ENCODE measurements around the gene OR51B4.
A peak's percentile ranks its signal among the peaks of the same experiment; 100 is the strongest.

Gene OR51B4

GRCh38 chr11:5280582-5281102 is 21.1 kb downstream of the OR51B4 start:
- Histone ChIP-seq H3K9me3 (no peaks in the 10 kb centered on the region), H3K27me3 (no peaks in the 10 kb centered on the region), H3K36me3 (no peaks in the 10 kb centered on the region), H3K4me3 (ENCODE audit: low read depth, low read length) (no peak overlapping the region), H3K4me1 (no peaks in the 10 kb centered on the region)
- TF ChIP-seq, protein P1, sequence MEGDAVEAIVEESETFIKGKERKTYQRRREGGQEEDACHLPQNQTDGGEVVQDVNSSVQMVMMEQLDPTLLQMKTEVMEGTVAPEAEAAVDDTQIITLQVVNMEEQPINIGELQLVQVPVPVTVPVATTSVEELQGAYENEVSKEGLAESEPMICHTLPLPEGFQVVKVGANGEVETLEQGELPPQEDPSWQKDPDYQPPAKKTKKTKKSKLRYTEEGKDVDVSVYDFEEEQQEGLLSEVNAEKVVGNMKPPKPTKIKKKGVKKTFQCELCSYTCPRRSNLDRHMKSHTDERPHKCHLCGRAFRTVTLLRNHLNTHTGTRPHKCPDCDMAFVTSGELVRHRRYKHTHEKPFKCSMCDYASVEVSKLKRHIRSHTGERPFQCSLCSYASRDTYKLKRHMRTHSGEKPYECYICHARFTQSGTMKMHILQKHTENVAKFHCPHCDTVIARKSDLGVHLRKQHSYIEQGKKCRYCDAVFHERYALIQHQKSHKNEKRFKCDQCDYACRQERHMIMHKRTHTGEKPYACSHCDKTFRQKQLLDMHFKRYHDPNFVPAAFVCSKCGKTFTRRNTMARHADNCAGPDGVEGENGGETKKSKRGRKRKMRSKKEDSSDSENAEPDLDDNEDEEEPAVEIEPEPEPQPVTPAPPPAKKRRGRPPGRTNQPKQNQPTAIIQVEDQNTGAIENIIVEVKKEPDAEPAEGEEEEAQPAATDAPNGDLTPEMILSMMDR (IDR thresholded peaks at IDR 0.05; ENCODE audit: low read depth, low read length): no peak
- DNase-seq: peak; percentile 11

DNA sequence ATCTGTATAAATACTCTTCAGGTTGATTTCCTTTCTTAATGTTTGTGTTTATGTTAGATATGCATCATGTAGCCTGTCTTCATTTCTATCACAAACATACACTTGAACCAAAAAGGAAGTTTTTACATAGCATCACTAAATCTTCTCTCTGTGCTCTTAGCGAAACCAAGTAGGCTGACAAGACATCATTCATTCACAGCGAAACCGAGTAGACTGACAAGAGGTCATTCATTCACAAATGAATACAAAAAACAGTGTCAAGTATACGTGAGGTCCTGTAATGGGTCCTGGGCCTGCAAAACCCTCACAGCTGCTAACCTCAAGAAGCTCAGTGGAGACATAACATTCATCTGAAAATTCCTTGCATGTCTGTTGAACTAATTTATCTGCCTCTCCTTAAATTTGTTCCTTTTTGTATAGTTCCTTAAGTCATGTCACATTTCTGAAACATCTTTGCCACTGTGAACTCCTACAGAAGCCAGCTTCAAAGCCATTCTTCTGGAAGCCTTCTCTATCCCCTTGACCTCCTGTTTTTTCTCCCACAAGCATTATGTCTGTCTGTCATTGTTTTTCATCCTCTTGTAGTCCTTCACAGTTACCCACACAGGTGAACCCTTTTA is 22.2 kb downstream of the OR51B4 start:
- no peak overlapping the region for H3K4me3 ChIP-seq (ENCODE audit: low read depth, low read length)
- no peaks in the 10 kb centered on the region for H3K9me3 ChIP-seq
- TF ChIP-seq, protein P1 (IDR thresholded peaks at IDR 0.05; ENCODE audit: low read depth, low read length): no peak
- H3K27me3 ChIP-seq: no peaks in the 10 kb centered on the region
- DNase-seq: no peak
- H3K4me1 ChIP-seq: no peaks in the 10 kb centered on the region
- H3K36me3 ChIP-seq: no peaks in the 10 kb centered on the region

- Histone ChIP-seq H3K4me3 (ENCODE audit: low read depth, low read length) (no peak overlapping the region), H3K9me3 (no peaks in the 10 kb centered on the region), H3K27me3 (no peaks in the 10 kb centered on the region), H3K4me1 (no peaks in the 10 kb centered on the region), H3K36me3 (no peaks in the 10 kb centered on the region)
- DNase-seq: no peak
- TF ChIP-seq, protein P1 (IDR thresholded peaks at IDR 0.05; ENCODE audit: low read depth, low read length): no peak
Measured at GRCh38 chr11:5277807-5278382, 23.9 kb downstream of the OR51B4 start.

- Histone ChIP-seq H3K27me3 (no peaks in the 10 kb centered on the region), H3K4me3 (ENCODE audit: low read depth, low read length) (no peak overlapping the region), H3K36me3 (no peaks in the 10 kb centered on the region), H3K9me3 (no peaks in the 10 kb centered on the region), H3K4me1 (no peaks in the 10 kb centered on the region)
- DNase-seq: no peak
- TF ChIP-seq, protein P1 (IDR thresholded peaks at IDR 0.05; ENCODE audit: low read depth, low read length): no peak
Measured at GRCh38 chr11:5276697-5277096, 25.0 kb downstream of the OR51B4 start.

DNA sequence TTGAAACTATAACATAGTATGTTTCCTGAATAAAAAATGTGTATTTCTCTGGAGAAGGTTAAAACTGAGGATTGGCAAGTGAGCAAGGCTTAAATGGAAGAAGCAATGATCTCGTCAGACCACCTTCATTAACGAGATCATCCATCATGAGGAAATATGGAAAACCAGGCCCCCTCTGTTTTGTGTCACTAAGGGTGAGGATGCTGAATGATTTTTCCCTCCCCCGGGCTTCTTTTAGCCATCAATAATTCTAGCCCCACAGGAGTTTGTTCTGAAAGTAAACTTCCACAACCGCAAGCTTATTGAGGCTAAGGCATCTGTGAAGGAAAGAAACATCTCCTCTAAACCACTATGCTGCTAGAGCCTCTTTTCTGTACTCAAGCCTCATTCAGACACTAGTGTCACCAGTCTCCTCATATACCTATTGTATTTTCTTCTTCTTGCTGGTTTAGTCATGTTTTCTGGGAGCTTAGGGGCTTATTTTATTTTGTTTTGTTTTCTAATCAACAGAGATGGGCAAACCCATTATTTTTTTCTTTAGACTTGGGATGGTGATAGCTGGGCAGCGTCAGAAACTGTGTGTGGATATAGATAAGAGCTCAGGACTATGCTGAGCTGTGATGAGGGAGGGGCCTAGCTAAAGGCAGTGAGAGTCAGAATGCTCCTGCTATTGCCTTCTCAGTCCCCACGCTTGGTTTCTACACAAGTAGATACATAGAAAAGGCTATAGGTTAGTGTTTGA is 26.2 kb downstream of the OR51B4 start:
- H3K4me3 ChIP-seq (ENCODE audit: low read depth, low read length): no peak overlapping the region
- H3K4me1 ChIP-seq: no peaks in the 10 kb centered on the region
- no peaks in the 10 kb centered on the region for H3K27me3 ChIP-seq
- no peaks in the 10 kb centered on the region for H3K36me3 ChIP-seq
- TF ChIP-seq, protein P1 (IDR thresholded peaks at IDR 0.05; ENCODE audit: low read depth, low read length): no peak
- DNase-seq: no peak
- no peaks in the 10 kb centered on the region for H3K9me3 ChIP-seq

- no peak for DNase-seq
- H3K4me1 ChIP-seq: no peaks in the 10 kb centered on the region
- H3K36me3 ChIP-seq: no peaks in the 10 kb centered on the region
- no peaks in the 10 kb centered on the region for H3K9me3 ChIP-seq
- H3K4me3 ChIP-seq (ENCODE audit: low read depth, low read length): no peak overlapping the region
- TF ChIP-seq, protein P1 (IDR thresholded peaks at IDR 0.05; ENCODE audit: low read depth, low read length): no peak
- no peaks in the 10 kb centered on the region for H3K27me3 ChIP-seq
Measured at GRCh38 chr11:5274395-5274794, 27.4 kb downstream of the OR51B4 start.
